Measurements from ENCODE around the gene UBE2V1.

DNA sequence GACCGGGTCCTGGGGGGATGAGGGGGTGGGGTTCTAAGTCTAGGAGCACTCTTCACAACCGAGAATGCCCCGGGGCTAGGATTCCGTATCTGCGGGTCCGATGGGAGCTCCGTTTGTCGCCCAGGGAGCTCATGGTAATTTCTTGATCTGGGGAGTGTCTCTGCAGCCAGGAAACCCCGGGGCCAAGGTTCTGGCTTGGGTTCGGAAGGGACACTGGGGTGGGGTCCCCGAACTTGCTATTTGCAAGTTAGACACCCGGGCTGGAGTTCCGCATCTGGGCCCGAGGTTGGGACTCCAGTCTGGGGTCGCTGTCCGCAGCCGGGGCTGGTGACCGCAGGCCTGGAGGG is 40.2 kb upstream of the UBE2V1 start:
- no peak for TF ChIP-seq TEAD4 (IDR thresholded peaks at IDR 0.05)
- TF ChIP-seq, protein P1, sequence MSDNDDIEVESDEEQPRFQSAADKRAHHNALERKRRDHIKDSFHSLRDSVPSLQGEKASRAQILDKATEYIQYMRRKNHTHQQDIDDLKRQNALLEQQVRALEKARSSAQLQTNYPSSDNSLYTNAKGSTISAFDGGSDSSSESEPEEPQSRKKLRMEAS (IDR thresholded peaks at IDR 0.05), result no peak

Data from Ishikawa (cell line).